Thoracic aorta (tissue), 2 donors: ENCODE measurements around the gene TPR. TPM values are rescaled to one million over a fixed set of nuclear protein-coding genes. Genes with fewer than 3 reads are reported as not detected.

Experiments
- ATAC-seq: fragments of 150-250 bp; one replicate; pipeline ENCODE4 v1.8.0; 2017; ENCODE audit warnings: low read depth; ENCODE audit not compliant: insufficient number of reproducible peaks, low FRiP score
- DNase-seq: peaks from one replicate; pipeline ENCODE4 v3.0.0-alpha.2; 2020; ENCODE audit warnings: low spot score
- H3K27ac ChIP-seq, 2 donors: fragments of 200-600 bp; sonication (generic); 1 replicate in 1 of 2; 2 replicates in 1 of 2; pipeline ENCODE4 v1.5.1; 2016; ENCODE audit warnings: mild to moderate bottlenecking in 2 of 2, moderate library complexity in 2 of 2
- H3K27me3 ChIP-seq: fragments of 200-600 bp; sonication (generic); replicated peaks from 2 replicates; pipeline ENCODE4 v1.6.0; 2016; ENCODE audit warnings: mild to moderate bottlenecking; ENCODE audit not compliant: insufficient read depth
- H3K36me3 ChIP-seq: fragments of 200-600 bp; sonication (generic); one replicate; pipeline ENCODE4 v1.5.1; 2016
- H3K4me1 ChIP-seq, 2 donors: fragments of 200-600 bp; sonication (generic); 1 replicate in 1 of 2; 2 replicates in 1 of 2; pipeline versions ENCODE4 v1.5.1 to v1.6.0; 2016; ENCODE audit warnings: low read depth in 2 of 2, mild to moderate bottlenecking in 1 of 2; ENCODE audit not compliant: control insufficient read depth in 1 of 2
- H3K4me3 ChIP-seq: fragments of 200-600 bp; sonication (generic); 2 replicates; pipeline ENCODE4 v1.5.1; 2016; ENCODE audit warnings: mild to moderate bottlenecking
- H3K9me3 ChIP-seq: fragments of 200-600 bp; sonication (generic); 2 replicates; pipeline ENCODE4 v1.5.1; 2016
- CTCF ChIP-seq: fragments of 200-600 bp; sonication (generic); IDR thresholded peaks from one replicate; pipeline ENCODE4 v1.5.1; 2019; ENCODE audit warnings: antibody characterized with exemption
- total RNA-seq, 2 donors: library from RNA; depleted of rRNA; stranded (reverse); fragments of >200 nt; gene quantifications; one replicate each; pipeline versions ENCODE4 v1.1.0 to v1.2.3, GENCODE V29; 2016

The TPR gene
- total RNA-seq, 2 donors from 2014 or later = 72.0 to 110 TPM

- H3K36me3 ChIP-seq = peaks cover 70% of the 10 kb centered on the region
- no peak for ATAC-seq
Measured at GRCh38 chr1:186340772-186341171, 34.3 kb downstream of the TPR start.

GRCh38 chr1:186337554-186337953 lies 37.5 kb downstream of the TPR start:
- ATAC-seq (no peak), DNase-seq (no peak)
- Histone ChIP-seq H3K4me1 (no peaks in the 10 kb centered on the region), H3K9me3 (no peaks in the 10 kb centered on the region), H3K27ac (no peak overlapping the region), H3K27me3 (no peaks in the 10 kb centered on the region), H3K4me3 (no peak overlapping the region), H3K36me3 (peaks cover 68% of the 10 kb centered on the region)
- no peak for TF ChIP-seq CTCF

More at GRCh38 chr1:186340772-186341171, 34.3 kb downstream of the TPR start:
- Histone ChIP-seq H3K27me3 (no peaks in the 10 kb centered on the region), H3K9me3 (no peaks in the 10 kb centered on the region), H3K4me3 (no peak overlapping the region), H3K4me1 (no peaks in the 10 kb centered on the region), H3K27ac (no peak overlapping the region)
- TF ChIP-seq CTCF = no peak
- no peak for DNase-seq

- H3K27ac ChIP-seq = no peak overlapping the region
- no peak overlapping the region for H3K4me3 ChIP-seq
- no peaks in the 10 kb centered on the region for H3K27me3 ChIP-seq
- no peaks in the 10 kb centered on the region for H3K4me1 ChIP-seq
- H3K36me3 ChIP-seq = peaks cover 57% of the 10 kb centered on the region
- TF ChIP-seq CTCF = no peak
- ATAC-seq (no peak), DNase-seq (no peak)
- no peaks in the 10 kb centered on the region for H3K9me3 ChIP-seq
Measured at GRCh38 chr1:186330758-186331157, 44.3 kb downstream of the TPR start.

- ATAC-seq = no peak
- Histone ChIP-seq H3K36me3 (peaks cover 48% of the 10 kb centered on the region), H3K4me1 (no peaks in the 10 kb centered on the region), H3K4me3 (no peak overlapping the region), H3K27ac (no peak overlapping the region), H3K27me3 (no peaks in the 10 kb centered on the region), H3K9me3 (no peaks in the 10 kb centered on the region)
- no peak for DNase-seq
- no peak for TF ChIP-seq CTCF
Measured at GRCh38 chr1:186327331-186327730, 47.7 kb downstream of the TPR start.

GRCh38 chr1:186326009-186326408 lies 49.0 kb downstream of the TPR start:
- DNase-seq (no peak), ATAC-seq (no peak)
- TF ChIP-seq CTCF = no peak
- H3K27me3 ChIP-seq = no peaks in the 10 kb centered on the region
- H3K4me3 ChIP-seq = no peak overlapping the region
- H3K9me3 ChIP-seq = no peaks in the 10 kb centered on the region
- peaks cover 45% of the 10 kb centered on the region for H3K36me3 ChIP-seq
- H3K27ac ChIP-seq = no peak overlapping the region
- no peaks in the 10 kb centered on the region for H3K4me1 ChIP-seq
